Lower leg skin (tissue), 3 donors: Measurements from ENCODE around the gene ZNF555.

ENCODE experiments used
- POLR2A ChIP-seq, 2 donors: fragments of 450-650 bp; IDR thresholded peaks; one replicate each; pipeline ENCODE4 v1.6.1; 2016 to 2017; ENCODE audit warnings: antibody characterized with exemption in 2 of 2, mild to moderate bottlenecking in 1 of 2, moderate library complexity in 1 of 2
- TF ChIP-seq, protein P1 (sequence below), 3 donors: fragments of 450-650 bp; IDR thresholded peaks; one replicate each; pipeline ENCODE4 v1.5.1; 2016; ENCODE audit warnings: antibody characterized with exemption in 3 of 3, mild to moderate bottlenecking in 3 of 3, moderate library complexity in 2 of 3

GRCh38 chr19:2867025-2867991 is 26.0 kb downstream of the ZNF555 start, which contains the start of gene ZNF556:
- TF ChIP-seq, protein P1, sequence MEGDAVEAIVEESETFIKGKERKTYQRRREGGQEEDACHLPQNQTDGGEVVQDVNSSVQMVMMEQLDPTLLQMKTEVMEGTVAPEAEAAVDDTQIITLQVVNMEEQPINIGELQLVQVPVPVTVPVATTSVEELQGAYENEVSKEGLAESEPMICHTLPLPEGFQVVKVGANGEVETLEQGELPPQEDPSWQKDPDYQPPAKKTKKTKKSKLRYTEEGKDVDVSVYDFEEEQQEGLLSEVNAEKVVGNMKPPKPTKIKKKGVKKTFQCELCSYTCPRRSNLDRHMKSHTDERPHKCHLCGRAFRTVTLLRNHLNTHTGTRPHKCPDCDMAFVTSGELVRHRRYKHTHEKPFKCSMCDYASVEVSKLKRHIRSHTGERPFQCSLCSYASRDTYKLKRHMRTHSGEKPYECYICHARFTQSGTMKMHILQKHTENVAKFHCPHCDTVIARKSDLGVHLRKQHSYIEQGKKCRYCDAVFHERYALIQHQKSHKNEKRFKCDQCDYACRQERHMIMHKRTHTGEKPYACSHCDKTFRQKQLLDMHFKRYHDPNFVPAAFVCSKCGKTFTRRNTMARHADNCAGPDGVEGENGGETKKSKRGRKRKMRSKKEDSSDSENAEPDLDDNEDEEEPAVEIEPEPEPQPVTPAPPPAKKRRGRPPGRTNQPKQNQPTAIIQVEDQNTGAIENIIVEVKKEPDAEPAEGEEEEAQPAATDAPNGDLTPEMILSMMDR (IDR thresholded peaks at IDR 0.05), result no peak
- no peak for TF ChIP-seq POLR2A (IDR thresholded peaks at IDR 0.05)
